HepG2 (cell line): ENCODE data around the gene KCNE4. TPM values are rescaled to one million over a fixed set of nuclear protein-coding genes. Genes with fewer than 3 reads are reported as not detected.
A peak's percentile ranks its signal among the peaks of the same experiment; 100 is the strongest.

Experiments
- AFF4 ChIP-seq: sonication (generic); formaldehyde crosslinking; IDR thresholded peaks from 2 replicates; pipeline ENCODE4 v1.4.0; 2020; ENCODE audit warnings: missing genetic modification reagents
- ATF7 ChIP-seq, 2 experiments: fragments of 450-650 bp in 1 of 2; sonication (generic) in 1 of 2; formaldehyde crosslinking in 1 of 2; IDR thresholded peaks; 2 replicates each; pipeline versions ENCODE4 v1.4.0 to v1.6.1; 2016 to 2020; ENCODE audit warnings: antibody characterized with exemption in 1 of 2, mild to moderate bottlenecking in 1 of 2, missing genetic modification reagents in 1 of 2
- DPF2 ChIP-seq: sonication (generic); formaldehyde crosslinking; IDR thresholded peaks from 2 replicates; pipeline ENCODE4 v1.4.0; 2020; ENCODE audit warnings: mild to moderate bottlenecking, low read depth, missing genetic modification reagents, borderline replicate concordance
- ELF3 ChIP-seq: IDR thresholded peaks from 2 replicates; pipeline ENCODE4 v1.6.1; 2016; ENCODE audit warnings: missing genetic modification reagents, missing compliant biosample characterization
- FOXA3 ChIP-seq: IDR thresholded peaks from 2 replicates; pipeline ENCODE4 v1.6.1; 2016; ENCODE audit warnings: missing genetic modification reagents, missing compliant biosample characterization
- HMGXB3 ChIP-seq: sonication (generic); formaldehyde crosslinking; IDR thresholded peaks from 2 replicates; pipeline ENCODE4 v1.4.0; 2020; ENCODE audit warnings: missing genetic modification reagents, borderline replicate concordance
- HNF4G ChIP-seq, 2 experiments: sonication (generic) in 1 of 2; formaldehyde crosslinking in 1 of 2; IDR thresholded peaks; 2 replicates each; pipeline versions ENCODE4 v1.4.0 to v1.6.1; 2011 to 2020; ENCODE audit warnings: borderline replicate concordance in 2 of 2, low read depth in 2 of 2, mild to moderate bottlenecking in 2 of 2, low read length in 1 of 2, missing genetic modification reagents in 1 of 2, moderate library complexity in 1 of 2
- PBX2 ChIP-seq: IDR thresholded peaks from 2 replicates; pipeline ENCODE4 v1.6.1; 2016; ENCODE audit warnings: control low read depth
- ZNF414 ChIP-seq: sonication (generic); formaldehyde crosslinking; IDR thresholded peaks from 2 replicates; pipeline ENCODE4 v1.5.0; 2020; ENCODE audit warnings: missing genetic modification reagents
- ZNF800 ChIP-seq: sonication (generic); formaldehyde crosslinking; IDR thresholded peaks from 2 replicates; pipeline ENCODE4 v1.4.0; 2020; ENCODE audit warnings: missing genetic modification reagents
- polyA plus RNA-seq, 8 experiments: library from polyadenylated mRNA; depleted of rRNA in 3 of 8; stranded (reverse) in 7 of 8; unstranded in 1 of 8; fragments of >200 nt; fragmentation: Illumina TruSeq in 4 of 8; extraction: Trizol in 4 of 8; gene quantifications; 2 replicates each; pipeline versions ENCODE4 v1.2.1 to v1.2.3, GENCODE V29; 2011 to 2016; ENCODE audit warnings: low read depth in 4 of 8, missing spikeins in 1 of 8, mixed read lengths in 1 of 8; ENCODE audit not compliant: insufficient read depth in 1 of 8
- total RNA-seq, 5 experiments: library from RNA; depleted of rRNA; stranded (reverse); fragments of >200 nt; fragmentation: Illumina TruSeq; extraction: Trizol; gene quantifications; 2 replicates each; pipeline ENCODE4 v1.2.3, GENCODE V29; 2016; ENCODE audit warnings: low read depth in 1 of 5

The KCNE4 gene
- total and polyA plus RNA-seq, 2 of the 13 experiments (the other 11 are each of a cell fraction or from before 2014, with no cell fraction given) = not detected

DNA sequence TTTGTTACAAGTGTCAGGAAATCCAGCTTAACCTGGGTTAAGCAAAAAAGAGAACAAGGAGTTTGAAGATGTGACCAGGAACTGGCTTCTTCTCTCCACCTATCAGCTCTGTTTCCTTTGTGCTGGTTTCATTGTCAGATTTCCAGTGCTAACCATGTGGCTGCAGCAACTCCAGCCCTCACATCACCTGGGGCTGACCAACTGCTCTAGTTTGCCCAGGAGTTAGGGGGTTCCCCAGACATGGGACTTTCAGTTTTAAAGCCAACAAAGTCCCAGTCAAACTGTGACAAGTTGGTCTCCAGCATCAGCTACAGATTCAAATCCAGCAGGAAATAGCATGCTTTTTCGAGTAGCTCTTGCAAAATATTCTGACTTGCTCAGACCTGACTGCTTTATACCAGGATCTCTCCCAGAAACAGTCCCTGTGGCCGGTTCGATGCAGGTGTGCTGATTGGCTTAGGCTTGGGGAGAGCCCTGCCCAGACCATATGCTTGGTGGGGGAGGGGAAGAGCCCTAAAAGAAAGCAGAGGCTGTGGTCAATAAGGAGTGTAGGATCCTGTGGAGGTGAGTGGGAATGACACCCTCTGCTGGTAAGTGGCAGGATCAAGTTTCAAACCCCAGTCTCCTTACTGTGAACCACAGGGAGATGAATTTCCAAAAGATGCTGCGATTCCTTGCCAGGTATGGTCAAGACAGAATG, 49.5 kb downstream of the KCNE4 start (continued):
- TF ChIP-seq ZNF800 (CRISPR knock-in tag) (no peak), DPF2 (CRISPR knock-in tag) (no peak), PBX2 (CRISPR knock-in tag) (no peak), FOXA3 (peak; percentile 41; the same call in 1 of the 2 replicates), ATF7 (IDR thresholded peaks at IDR 0.05) (no peak), ATF7 (CRISPR knock-in tag; IDR thresholded peaks at IDR 0.05) (no peak), AFF4 (CRISPR knock-in tag) (no peak), HMGXB3 (CRISPR knock-in tag) (no peak), ELF3 (CRISPR knock-in tag) (0 out of 2 replicates have a peak, but pooled peaks have one; percentile 14), HNF4G (IDR thresholded peaks at IDR 0.05; ENCODE audit: borderline replicate concordance, low read depth, low read length) (no peak), HNF4G (CRISPR knock-in tag; IDR thresholded peaks at IDR 0.05; ENCODE audit: borderline replicate concordance, low read depth) (no peak), ZNF414 (CRISPR knock-in tag) (no peak)
